ENCODE results near the gene ACP7.
"Not testable (repeated sequence)": the region's sequence is repeated elsewhere in the genome, so short reads cannot be mapped to it uniquely, and the experiment has no call there.

Gene ACP7, protein sequence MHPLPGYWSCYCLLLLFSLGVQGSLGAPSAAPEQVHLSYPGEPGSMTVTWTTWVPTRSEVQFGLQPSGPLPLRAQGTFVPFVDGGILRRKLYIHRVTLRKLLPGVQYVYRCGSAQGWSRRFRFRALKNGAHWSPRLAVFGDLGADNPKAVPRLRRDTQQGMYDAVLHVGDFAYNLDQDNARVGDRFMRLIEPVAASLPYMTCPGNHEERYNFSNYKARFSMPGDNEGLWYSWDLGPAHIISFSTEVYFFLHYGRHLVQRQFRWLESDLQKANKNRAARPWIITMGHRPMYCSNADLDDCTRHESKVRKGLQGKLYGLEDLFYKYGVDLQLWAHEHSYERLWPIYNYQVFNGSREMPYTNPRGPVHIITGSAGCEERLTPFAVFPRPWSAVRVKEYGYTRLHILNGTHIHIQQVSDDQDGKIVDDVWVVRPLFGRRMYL

DNA sequence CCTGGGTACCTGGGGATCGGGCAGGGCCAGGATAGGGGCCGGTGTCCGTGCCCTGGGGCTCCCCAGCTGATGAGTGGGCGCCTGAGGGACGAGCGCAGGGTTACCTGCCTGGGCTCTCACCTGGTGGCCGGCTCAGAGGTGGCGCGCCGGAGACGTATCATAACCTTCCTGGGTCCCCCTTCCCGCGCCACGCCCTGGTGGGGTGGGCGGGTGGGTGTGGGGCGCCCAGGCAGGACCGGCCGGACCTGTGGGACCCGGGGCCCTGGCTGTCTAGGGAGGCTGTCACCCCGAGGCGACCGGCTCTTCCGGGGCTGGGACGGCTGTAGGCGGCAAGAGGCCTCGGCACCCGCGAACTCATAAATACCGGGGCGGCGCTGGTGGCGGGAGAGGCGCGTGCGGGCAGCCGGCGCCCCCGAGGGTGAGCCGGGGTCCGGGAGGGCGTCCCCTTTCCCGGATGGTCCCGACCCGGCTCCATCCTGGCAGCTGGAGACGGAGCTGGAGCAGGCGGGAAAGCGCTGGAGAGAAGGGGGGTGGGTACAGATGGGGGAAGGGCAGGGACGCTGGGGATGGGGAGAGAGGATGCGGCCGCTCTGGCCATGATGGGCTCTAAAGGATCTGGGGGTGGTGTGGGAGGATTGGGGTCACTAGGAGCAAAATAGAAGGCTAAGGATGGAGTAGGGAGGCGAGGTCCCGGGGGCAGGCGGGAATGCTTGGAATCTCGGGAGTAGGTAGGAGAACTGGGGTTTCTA lies at the start of gene ACP7:
Gene ACP7, plus strand, starts transcription at position 386 of the 749 bp plus-strand sequence. CDS start 902 bp downstream, outside the sequence.
- DNase-seq, result no peak

DNA sequence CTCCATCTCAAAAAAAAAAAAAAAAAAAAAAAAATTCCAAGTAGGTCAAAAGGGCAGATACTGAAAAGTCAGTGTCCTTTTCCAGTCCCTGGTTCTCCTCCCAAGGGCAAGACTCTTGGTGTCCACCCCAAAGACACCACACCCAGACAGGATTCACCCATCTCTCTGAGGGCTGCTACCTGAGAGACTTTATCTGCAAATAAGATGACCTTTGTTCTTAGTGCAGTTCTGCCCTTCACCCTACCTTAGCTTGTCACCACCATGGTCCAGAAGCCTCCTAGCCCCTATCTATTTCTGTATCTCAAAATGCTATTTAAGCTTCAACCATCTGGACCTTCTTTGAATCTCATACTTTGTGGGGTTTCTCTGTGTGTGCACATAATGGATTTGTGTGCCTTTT lies 47.6 kb upstream of the ACP7 start:
- no peak for DNase-seq

DNA sequence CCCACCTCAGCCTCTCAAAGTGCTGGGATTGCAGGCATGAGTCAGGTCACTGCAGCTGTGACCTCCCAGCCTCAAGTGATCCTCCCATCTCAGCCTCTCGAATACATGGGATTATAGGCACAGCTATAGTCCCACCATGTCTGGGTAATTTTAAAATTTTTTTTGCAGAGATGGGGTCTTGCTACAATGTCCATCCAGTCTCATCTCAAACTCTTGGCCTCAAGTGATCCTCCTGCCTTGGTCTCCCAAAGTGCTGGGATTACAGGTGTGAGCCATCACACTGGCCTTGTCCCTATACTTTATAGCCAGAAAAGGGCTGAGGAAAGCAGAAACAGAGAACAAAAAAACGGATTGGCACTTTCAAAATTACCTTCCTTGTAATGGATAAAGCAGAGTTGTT lies 47.0 kb upstream of the ACP7 start:
- DNase-seq, result no peak

DNA sequence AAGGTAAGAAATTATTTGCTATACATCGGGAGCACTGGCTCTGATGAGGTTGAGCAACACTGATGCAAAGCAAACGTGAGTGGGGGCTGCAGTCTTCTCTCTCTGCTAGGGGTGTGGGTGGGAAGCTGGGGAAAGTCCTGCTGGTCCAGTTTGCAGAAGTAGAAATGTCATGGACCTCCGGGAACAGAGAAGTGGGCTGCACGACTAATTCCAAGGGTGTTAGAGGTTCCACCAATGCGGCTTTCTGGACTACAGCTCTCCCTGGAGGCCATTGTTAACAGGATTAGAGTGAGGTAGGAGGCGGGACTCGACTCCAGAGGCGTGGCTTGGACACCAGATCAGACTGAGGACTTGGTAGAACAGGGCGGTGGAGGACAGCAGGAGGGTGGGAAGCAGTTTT lies 46.1 kb upstream of the ACP7 start:
- no peak for DNase-seq

DNA sequence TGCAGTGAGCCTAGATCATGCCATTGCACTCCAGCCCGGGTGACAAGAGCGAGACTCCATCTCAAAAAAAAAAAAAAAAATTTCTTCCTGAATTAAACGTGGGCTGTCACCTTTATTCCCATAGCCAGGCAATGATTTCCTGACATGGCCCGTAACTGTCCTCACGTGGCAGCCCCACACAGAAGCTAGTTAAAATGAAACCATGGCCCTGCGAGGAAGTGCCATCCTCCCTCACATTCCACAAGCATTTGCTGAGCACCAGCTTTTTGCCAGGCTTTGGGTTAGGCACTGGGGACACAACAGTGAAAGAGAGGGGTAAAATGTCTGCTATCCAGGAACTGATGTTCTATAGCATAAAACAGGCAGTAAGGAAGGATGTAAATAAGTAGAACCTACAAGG lies 38.7 kb upstream of the ACP7 start:
- no peak for DNase-seq

DNA sequence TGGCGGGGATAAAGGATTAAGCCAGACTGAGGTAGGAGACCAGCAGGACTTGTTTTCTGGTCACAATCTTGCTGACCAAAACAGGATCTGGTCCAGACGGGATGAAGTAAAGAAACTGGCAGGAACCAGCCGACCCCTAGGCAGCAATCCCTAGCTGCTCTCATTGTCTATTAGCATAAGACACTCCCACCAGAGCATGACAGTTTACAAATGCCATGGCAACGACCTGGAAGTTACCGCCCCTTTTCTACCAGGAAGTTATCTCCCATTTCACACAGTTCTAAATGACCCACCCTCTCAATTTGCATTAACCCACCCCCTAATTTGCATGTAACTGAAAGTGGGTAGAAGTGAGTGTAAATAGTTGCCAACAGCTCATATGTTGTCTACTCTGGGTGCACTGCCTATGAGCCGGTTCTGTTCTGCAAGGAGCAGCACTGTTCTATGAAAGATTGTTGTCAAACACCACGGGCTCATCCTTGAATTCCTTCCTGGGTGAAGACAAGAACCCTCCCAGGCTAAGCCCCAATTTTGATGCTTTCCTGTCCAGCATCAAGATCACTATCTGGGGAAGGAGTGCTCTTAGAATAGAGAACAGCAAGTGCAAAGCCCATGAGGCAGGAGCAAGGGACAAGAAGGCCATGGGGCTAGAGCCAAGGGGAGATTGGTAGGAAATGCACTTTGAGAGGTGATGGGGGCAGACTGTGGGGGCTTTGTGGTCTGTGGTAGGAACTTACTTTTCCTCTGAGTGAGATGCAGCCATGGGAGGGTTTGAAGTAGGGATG lies 37.9 kb upstream of the ACP7 start:
- DNase-seq, result no peak

DNA sequence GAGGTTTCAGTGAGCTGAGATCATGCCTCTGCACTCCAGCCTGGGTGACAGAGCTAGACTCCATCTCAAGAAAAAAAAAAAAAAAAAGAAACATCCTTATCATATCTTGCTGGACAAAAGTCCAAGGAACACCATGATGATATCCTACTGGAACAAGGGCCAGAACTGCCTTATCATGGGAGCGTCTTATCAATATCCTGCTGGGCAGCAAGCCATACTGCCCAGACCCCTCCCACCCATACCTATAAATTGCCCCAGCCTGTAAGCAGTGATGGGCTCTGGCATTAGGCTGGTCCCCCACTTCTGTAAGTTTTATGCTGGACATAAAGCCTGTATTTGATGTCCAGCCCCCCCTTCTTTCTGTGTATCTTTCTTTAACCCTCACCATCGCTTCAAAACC lies 37.1 kb upstream of the ACP7 start:
- no peak for DNase-seq

DNA sequence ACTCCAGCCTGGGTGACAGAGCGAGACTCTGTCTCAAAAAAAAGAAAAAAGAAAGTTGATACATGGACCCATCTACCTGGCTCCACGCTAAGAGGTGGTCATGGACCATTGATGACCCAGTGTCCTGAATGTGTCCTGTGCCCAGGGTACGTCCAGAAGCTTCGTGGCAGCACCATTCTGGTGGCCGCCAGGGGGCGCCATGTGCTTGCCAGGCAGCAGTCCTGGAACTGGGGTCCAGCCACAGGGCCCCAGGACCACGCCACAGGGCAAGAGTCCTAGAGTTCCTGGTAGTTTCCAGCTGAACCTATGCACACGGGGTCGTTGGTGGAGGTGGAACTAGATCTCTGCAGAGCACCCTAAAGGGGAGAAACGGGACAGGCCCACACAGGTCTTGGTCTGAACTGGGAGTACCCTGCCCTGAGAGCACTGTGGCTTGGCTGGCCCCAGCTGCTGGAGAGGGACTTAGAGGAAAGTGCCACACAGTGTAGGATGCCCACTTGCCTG lies 31.9 kb upstream of the ACP7 start:
- DNase-seq, result no peak

DNA sequence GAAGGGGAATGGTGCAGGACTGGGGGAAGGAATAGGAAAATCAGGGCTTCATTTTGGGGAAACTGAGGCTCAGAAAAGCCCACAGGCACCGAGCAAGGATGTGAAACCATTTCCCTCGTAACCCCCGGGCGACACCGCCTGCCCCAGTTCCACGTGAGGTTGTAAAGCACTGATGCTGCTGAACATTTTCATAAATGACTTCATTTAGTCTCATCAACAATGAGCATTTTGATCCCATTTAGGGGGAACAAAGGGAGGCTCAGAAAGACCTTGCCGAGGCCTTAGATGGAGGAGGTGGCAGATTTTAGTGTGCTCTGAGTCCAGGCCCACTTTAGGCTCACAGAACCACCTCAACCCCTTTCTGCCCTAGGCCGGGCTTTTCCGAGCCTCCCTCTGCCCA lies 31.3 kb upstream of the ACP7 start:
- no peak for DNase-seq

DNA sequence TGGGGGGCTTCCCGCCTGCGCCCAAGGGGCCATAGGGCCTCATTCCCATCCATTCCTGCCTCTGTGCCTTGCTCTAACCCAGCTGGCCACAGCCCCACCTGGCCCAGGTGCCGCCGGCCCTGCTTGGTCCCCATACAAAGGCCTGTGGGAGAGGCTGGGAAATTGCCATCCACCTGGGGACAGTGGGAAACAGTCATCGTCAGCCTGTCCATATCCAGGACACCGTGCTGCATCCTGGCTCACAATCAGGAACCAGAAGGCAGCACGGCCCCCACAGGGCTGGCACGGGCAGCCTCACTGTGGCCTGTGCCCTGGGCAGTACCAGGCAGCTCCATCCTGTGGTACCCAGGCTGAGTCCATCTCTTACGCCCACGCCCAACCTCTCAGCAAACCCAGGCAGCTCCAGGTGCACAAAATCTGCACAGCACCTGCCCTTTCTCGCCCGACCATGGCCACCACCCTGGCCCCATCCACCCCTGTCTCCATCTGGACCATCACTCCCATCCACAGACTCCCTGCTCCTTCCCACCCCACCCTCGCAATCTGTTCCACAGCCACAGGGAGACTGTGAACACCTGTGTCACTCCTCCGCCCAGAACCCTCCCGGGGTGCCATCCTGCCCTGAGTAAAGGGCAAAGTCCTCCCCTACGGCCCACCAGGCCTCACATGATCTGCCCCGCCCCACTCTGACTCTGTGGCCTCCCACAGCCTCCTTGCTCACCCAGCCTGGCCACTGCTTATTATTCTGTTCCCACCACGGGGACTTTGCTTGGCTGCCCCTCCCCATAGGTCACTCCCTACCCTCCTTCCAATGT lies 30.7 kb upstream of the ACP7 start:
- DNase-seq, result no peak

DNA sequence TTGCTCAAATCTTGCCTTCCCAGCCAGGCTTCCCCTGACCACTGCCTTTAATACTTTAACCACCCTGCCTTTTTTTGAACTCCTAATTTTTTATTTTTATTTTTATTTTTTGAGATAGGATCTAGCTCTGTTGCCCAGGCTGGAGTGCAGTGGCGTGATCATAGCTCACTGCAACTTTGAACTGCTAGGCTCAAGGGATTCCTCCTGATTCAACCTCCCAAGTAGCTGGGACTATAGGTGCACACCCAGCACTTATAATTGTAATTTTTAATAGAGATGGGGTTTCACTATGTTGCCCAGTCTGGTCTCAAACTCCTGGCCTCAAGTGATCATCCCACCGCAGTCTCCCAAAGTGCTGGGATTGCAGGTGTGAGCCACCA lies 30.1 kb upstream of the ACP7 start:
- no peak for DNase-seq

DNA sequence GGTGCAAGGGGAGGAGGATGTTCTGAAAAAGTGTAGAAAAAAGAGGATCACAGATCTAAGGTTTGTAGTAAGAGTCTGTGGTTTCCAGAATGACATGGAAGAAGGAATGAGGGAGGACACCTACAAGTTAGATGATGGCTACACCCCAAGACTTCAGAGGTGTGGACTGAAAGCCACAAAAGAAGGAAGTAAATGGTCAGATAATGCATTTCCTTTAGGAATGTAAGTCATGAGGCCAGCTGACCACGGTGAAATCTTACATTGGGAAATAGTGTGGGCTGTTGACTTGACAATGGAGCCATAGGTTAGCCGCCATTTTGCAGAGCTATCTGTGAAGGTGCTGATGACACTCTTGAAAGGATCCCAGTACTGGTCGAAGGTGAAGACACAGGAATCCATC lies 26.6 kb upstream of the ACP7 start:
- DNase-seq, result no peak

DNA sequence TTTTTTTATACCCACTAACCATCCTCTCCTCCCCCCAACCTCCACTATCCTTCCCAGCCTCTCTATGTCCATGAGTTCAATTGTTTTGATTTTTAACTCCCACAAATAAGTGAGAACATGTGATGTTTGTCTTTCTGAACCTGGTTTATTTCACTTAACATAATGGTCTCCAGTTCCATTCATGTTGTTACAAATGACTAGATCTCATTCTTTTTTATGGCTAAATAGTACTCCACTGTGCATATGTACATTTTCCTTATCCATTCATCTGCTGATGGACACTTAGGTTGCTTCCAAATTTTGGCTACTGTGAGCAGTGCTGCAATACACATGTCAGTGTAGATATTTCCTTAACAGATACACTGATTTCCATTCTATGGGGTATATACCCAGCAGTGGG lies 24.9 kb upstream of the ACP7 start:
- no peak for DNase-seq

DNA sequence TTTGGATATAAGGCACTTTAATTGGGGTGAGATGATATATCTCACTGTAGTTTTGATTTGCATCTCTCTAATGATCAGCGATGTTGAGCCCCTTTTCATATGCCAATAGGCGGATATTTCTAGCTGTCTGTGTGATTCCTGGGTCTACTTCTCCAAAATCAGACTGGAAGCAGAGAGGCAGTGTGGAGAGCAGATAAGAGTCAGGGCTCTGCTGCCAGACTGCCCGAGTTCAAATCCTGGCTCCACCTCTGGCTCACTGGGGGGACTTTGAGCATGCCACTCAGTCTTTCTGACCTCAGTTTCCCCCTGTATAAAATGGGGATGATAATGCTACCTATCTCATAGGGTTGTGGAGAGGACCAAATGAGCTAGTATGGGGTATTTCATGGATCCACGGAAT lies 24.0 kb upstream of the ACP7 start:
- no peak for DNase-seq

DNA sequence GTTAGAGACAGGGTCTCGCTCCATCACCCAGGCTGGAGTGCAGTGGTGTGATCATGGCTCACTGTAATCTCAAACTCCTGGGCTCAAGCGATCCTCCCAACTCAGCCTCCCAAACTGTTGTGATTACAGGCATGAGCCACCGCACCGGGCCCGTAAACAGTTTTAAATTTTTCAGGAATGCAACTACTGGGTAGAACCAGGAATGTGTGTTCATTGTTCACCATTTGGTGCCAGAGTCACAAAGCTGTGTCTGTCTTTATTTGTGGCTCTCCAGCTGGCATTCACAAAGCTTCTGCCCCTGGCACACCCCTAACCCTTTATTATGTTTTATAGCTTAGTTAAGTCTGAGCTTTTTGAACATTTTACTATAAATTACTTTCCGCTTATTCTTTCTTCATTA lies 19.8 kb upstream of the ACP7 start:
- DNase-seq, result no peak

DNA sequence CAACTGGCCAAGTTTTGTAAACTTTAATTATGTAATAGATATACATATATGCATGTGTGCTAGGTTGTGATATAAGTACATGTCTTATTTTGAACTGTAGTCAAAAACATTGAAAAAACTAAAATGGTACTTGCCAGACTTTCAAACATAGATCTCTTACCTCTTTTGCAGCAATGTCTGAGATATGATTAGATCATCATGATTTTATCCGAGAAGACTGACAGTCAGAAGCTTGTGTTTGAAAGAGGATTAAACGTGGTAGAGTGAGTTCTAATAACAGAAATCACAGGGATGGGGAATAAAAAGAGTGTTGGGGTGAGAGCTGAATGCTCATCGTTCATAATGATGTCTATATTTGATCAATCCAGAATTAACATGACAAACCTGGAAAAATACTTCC lies 18.2 kb upstream of the ACP7 start:
- DNase-seq, result no peak

DNA sequence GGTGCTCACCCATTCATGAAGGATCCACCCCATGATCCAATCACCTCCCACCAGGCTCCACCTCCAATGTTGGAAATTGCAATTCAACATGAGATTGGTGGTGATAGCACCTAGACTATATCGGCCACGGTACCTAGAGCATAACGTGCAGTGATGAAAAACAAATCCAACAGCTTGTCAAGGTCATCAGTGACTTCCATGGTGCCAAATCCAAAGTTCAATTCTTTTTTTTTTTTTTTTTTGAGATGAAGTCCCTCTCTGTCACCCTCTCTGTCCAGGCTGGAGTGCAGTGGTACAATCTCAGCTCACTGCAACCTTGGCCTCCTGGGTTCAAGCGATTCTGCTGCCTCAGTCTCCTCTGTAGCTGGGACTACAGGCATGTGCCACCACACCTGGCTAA lies 17.1 kb upstream of the ACP7 start:
- DNase-seq, result no peak

DNA sequence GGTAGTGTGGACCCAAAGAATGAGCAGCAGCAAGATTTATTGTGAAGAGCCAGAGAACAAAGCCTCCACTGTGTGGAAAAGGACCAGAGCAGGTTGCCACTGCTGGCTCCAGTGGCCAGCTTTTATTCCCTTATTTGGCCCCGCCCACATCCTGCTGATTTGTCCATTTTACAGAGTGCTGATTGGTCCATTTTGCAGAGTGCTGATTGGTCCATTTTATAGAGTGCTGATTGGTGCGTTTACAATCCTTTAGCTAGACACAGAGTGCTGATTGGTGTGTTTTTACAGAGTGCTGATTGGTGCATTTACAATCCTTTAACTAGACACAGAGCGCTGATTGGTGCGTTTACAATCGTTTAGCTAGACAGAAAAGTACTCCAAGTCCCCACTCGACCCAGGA lies 15.9 kb upstream of the ACP7 start:
- DNase-seq, result not testable (repeated sequence)

DNA sequence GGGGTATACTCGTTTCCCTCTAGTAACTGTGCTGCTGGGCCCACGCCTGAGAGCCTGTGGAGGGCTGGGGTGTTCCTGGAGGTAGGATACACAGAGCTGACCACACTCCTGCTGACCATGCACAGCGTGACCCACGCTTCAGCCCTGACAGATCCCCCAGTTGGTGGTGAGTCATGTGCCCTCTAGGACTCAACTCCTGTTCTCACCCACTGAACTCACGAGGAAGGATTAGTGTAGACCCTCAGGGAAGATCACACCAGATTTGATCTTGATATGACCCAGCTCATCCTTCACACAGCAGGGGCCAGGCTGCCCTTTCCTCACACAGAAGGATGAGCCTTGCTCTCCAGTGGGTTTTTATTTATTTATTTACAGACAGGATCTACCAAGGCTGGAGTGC lies 13.3 kb upstream of the ACP7 start:
- DNase-seq, result no peak

DNA sequence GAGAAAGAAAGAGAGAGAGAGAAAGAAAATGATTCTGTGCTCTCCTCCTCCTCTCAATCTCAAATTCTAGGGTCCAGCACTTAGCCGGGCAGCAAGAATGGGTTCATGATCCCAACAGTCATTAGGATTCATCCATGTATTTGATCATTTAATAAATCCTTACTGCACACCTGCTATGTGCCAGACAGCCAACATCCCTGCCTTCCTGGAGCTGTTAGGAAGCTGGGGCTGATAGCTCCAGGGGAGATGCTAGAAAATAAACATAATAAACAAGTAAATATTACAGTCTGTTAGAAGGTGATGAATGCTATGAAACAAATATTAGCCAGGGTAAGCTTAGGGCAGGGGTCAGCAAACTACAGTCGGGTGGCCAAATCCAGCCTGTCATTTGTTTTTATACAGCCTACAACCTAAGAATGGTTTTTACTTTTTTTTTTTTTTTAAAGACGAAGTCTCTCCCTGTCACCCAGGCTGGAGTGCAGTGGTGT lies 9.9 kb upstream of the ACP7 start:
- no peak for DNase-seq

DNA sequence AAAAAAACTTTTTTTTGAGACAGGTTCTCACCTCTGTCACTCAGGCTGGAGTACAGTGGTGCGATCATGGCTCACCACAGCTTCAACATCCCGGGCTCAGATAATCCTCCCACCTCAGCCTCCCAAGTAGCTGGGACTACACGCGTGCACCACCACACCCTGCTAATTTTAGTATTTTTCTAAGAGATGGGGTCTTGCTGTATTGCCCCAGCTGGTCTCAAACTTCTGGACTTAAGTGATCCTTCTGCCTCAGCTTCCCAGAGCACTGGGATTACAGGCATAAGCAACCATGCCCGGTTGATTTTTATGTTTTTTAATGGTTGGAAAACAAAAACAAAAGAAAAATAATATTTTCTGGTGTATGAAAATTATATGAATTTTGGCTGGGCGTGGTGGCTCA lies 9.2 kb upstream of the ACP7 start:
- DNase-seq, result no peak

DNA sequence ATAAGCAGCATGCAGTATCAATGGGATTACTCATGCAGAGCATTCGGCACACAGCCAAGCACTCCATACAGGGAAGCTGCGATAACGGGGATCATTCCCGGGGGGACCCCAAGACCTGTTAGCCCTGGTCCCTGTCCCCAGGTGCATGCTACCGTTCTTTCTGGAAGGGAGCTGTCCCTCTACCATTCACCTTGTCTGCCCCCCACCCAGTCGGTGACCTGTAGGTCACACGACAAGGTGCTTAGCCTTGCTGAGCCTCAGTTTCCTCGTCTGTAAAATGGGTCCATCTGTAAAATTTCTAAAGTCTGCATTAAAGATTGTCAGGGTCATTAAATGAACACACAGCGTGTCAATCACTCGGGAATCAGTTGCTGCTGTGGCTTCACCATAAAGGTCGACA lies 6.8 kb upstream of the ACP7 start:
- DNase-seq, result no peak
